ENCODE data around the gene RMP24.

Gene RMP24

GRCh38 chr18:36012891-36013290 is 40.4 kb downstream of the RMP24 start:
- no peak for TF ChIP-seq YY1 (IDR thresholded peaks at IDR 0.05; ENCODE audit: low read depth)
- TF ChIP-seq RCOR1 (IDR thresholded peaks at IDR 0.05; ENCODE audit: low read length): no peak
- no peak for TF ChIP-seq FOXM1 (IDR thresholded peaks at IDR 0.05; ENCODE audit: low read depth)
- TF ChIP-seq SIN3A (IDR thresholded peaks at IDR 0.05; ENCODE audit: borderline replicate concordance, low read depth, low read length): no peak
- no peak for TF ChIP-seq CHD2 (IDR thresholded peaks at IDR 0.05; ENCODE audit: low read length, partially characterized antibody)
- TF ChIP-seq USF1 (IDR thresholded peaks at IDR 0.05; ENCODE audit: borderline replicate concordance, low read depth): no peak
- no peak for TF ChIP-seq REST (IDR thresholded peaks at IDR 0.05; ENCODE audit: low read depth, low read length)
- TF ChIP-seq FOSL2 (IDR thresholded peaks at IDR 0.05; ENCODE audit: borderline replicate concordance, low read depth): no peak
- TF ChIP-seq RFX5 (IDR thresholded peaks at IDR 0.05; ENCODE audit: low read length): no peak
- TF ChIP-seq MEF2A (IDR thresholded peaks at IDR 0.05; ENCODE audit: borderline replicate concordance, low read depth): no peak
- POLR2A ChIA-PET: no interaction called here
- Histone ChIP-seq H3K9ac (no peak overlapping the region), H3K4me2 (no peak overlapping the region), H2AFZ (ENCODE audit: low read depth) (no peak overlapping the region), H4K20me1 (ENCODE audit: insufficient read depth) (no peaks in the 10 kb centered on the region), H3K36me3 (replicated peaks in 1 of 2; ENCODE audit: control insufficient read depth in 1 of 2, insufficient read depth in 2 of 2, low read length in 1 of 2) (no peaks in the 10 kb centered on the region), H3K4me1 (ENCODE audit: control insufficient read depth in 1 of 2, insufficient read depth in 2 of 2, low read depth in 1 of 2, low read length in 1 of 2) (peaks cover 0 to 7% of the 10 kb centered on the region in 2 experiments; a peak in 2 of 4 replicates), H3K27me3 (ENCODE audit: insufficient read depth) (no peaks in the 10 kb centered on the region), H3K27ac (ENCODE audit: low read depth in 2 of 2, low read length in 1 of 2) (no peak overlapping the region), H3K4me3 (ENCODE audit: low read depth in 2 of 2, low read length in 1 of 2) (no peak overlapping the region), H3K9me2 (no peaks in the 10 kb centered on the region), H3F3A (replicated peaks; ENCODE audit: insufficient read depth) (no peaks in the 10 kb centered on the region), H3K79me2 (ENCODE audit: insufficient read depth) (no peaks in the 10 kb centered on the region), H3K9me3 (no peaks in the 10 kb centered on the region)
- no peak for DNase-seq
- 98% methylated on average over 2 of the region's 2 CpGs for WGBS (ENCODE audit: low lambda C conversion rate)
- CTCF ChIA-PET: no interaction called here

GRCh38 chr18:36015629-36016028 is 43.1 kb downstream of the RMP24 start:
- ChIA-PET POLR2A (no interaction called here), CTCF (interaction anchor here (3.5 kb wide), 1 partner anchor 266 kb away, joined by 91 read pairs; no protein-coding TSS in a partner anchor)
- Histone ChIP-seq H3K9ac (no peak overlapping the region), H3K27me3 (ENCODE audit: insufficient read depth) (no peaks in the 10 kb centered on the region), H4K20me1 (ENCODE audit: insufficient read depth) (no peaks in the 10 kb centered on the region), H3F3A (replicated peaks; ENCODE audit: insufficient read depth) (no peaks in the 10 kb centered on the region), H3K4me2 (no peak overlapping the region), H3K36me3 (replicated peaks in 1 of 2; ENCODE audit: control insufficient read depth in 1 of 2, insufficient read depth in 2 of 2, low read length in 1 of 2) (no peaks in the 10 kb centered on the region), H3K27ac (ENCODE audit: low read depth in 2 of 2, low read length in 1 of 2) (no peak overlapping the region), H3K79me2 (ENCODE audit: insufficient read depth) (no peaks in the 10 kb centered on the region), H3K4me3 (ENCODE audit: low read depth in 2 of 2, low read length in 1 of 2) (no peak overlapping the region), H2AFZ (ENCODE audit: low read depth) (no peak overlapping the region), H3K9me2 (no peaks in the 10 kb centered on the region), H3K4me1 (ENCODE audit: control insufficient read depth in 1 of 2, insufficient read depth in 2 of 2, low read depth in 1 of 2, low read length in 1 of 2) (peaks cover 0 to 11% of the 10 kb centered on the region in 2 experiments; a peak in 2 of 4 replicates), H3K9me3 (no peaks in the 10 kb centered on the region)
- no peak for TF ChIP-seq RXRA (IDR thresholded peaks at IDR 0.05; ENCODE audit: borderline replicate concordance, low read depth)
- TF ChIP-seq IRF3 (IDR thresholded peaks at IDR 0.05; ENCODE audit: low read depth, low read length): no peak
- TF ChIP-seq POLR2AphosphoS5 (IDR thresholded peaks at IDR 0.05; ENCODE audit: low read depth, low read length): no peak
- no peak for TF ChIP-seq NRF1 (IDR thresholded peaks at IDR 0.05; ENCODE audit: low read depth, low read length)
- TF ChIP-seq FOSL2 (IDR thresholded peaks at IDR 0.05; ENCODE audit: borderline replicate concordance, low read depth): no peak
- TF ChIP-seq FOXJ3 (CRISPR knock-in tag; IDR thresholded peaks at IDR 0.05): no peak
- no peak for TF ChIP-seq MAX (IDR thresholded peaks at IDR 0.05; ENCODE audit: low read depth)
- TF ChIP-seq YY1 (IDR thresholded peaks at IDR 0.05; ENCODE audit: low read depth): no peak
- TF ChIP-seq ZBTB33 (IDR thresholded peaks at IDR 0.05; ENCODE audit: borderline replicate concordance, low read depth): no peak
- no peak for TF ChIP-seq TEAD4 (IDR thresholded peaks at IDR 0.05; ENCODE audit: borderline replicate concordance, insufficient read depth)
- no peak for DNase-seq
- WGBS (ENCODE audit: low lambda C conversion rate): 100% methylated on average over 3 of the region's 3 CpGs
